ENCODE data around the gene TMEM243.
A peak's percentile ranks its signal among the peaks of the same experiment; 100 is the strongest.

TMEM243 gene

DNA sequence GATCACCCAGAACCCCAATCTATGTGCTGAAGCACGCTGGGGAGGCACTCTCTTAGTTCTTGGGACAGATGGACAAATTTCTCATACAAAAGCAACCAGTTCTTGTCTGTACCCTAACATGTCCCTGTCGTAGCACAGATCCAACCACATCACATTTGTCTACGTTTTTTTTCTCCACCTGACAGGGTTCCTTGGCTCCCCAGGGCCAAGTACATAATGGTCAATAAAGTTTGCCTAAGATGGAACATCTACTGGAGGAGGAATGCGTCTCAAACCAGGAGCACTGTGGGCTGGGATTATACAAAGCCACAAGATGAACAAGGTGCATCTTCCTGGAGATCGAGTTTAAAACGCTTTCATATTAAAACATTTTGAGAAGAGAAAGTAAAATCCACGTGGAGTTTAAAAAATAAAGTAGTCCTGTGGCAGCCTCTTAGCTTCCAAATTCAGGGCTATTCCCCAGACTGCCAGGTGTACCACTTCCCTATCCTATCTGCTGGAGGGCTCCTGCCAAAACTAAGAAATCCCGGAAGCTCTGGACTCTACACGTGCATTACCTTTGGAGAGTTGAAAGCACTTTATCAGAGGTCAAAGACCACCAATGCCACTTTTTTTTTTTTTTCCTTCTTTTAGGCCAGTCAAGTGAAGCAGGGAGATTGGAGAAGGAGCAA lies 1.4 kb downstream of the TMEM243 start:
- Histone ChIP-seq H3K27me3 (ENCODE audit: control insufficient read depth, insufficient read depth, low read length) (no peaks in the 10 kb centered on the region), H3K4me1 (peaks cover 4% of the 10 kb centered on the region), H3K27ac (peak overlapping the region; percentile 87)

DNA sequence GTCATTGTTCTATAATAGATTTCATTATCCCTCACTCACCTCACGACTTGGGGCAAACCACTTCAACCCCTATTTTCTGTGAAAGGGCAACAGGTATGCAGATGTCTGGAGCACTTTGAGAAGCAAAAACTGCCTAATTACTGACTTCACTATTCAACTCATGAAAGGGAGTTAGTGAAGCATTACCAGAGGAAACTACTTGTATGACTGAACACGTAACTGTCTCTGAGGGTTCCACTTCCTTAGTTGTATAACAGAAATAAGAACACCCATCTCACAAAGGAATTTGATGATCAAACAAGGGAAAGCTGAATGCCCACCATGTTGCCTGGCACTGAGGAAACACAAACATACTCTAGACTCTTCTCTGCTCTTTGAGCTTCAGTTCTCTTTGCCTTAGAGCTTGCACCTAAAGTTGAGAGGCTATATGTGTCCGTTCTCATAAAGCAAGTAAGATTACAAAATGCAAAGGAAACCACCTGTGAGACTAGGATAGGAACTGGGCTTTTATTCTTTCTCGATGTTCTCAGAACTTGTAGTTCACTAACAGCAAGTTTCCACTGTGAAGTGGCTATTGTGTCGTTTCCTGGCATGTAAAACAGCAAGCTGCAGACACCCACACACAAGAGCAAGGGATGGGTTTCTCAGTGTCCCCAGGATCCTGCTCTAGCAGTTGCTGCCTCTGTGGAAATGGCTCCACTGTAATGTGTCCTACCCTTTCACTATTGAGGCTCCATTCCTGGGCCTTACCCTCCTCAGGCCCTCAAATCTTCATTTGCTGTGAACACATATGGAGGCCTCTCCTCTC lies 2.6 kb downstream of the TMEM243 start:
- H3K4me2 ChIP-seq (ENCODE audit: low read length) = peak overlapping the region; percentile 6
- H3K27me3 ChIP-seq (ENCODE audit: control insufficient read depth, insufficient read depth, low read length) = no peaks in the 10 kb centered on the region
- H3K27ac ChIP-seq = peak overlapping the region; percentile 8
- no peak overlapping the region for H2AFZ ChIP-seq
- H3K4me3 ChIP-seq (ENCODE audit: low read depth, low read length) = no peak overlapping the region
- no peaks in the 10 kb centered on the region for H3K36me3 ChIP-seq (ENCODE audit: control insufficient read depth, insufficient read depth, low read length)
- H3K9me3 ChIP-seq (ENCODE audit: control insufficient read depth, low read length) = no peaks in the 10 kb centered on the region
- TF ChIP-seq, protein P1, sequence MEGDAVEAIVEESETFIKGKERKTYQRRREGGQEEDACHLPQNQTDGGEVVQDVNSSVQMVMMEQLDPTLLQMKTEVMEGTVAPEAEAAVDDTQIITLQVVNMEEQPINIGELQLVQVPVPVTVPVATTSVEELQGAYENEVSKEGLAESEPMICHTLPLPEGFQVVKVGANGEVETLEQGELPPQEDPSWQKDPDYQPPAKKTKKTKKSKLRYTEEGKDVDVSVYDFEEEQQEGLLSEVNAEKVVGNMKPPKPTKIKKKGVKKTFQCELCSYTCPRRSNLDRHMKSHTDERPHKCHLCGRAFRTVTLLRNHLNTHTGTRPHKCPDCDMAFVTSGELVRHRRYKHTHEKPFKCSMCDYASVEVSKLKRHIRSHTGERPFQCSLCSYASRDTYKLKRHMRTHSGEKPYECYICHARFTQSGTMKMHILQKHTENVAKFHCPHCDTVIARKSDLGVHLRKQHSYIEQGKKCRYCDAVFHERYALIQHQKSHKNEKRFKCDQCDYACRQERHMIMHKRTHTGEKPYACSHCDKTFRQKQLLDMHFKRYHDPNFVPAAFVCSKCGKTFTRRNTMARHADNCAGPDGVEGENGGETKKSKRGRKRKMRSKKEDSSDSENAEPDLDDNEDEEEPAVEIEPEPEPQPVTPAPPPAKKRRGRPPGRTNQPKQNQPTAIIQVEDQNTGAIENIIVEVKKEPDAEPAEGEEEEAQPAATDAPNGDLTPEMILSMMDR (IDR thresholded peaks at IDR 0.05) = no peak
- H3K9ac ChIP-seq = no peak overlapping the region
- peaks cover 22% of the 10 kb centered on the region for H3K79me2 ChIP-seq
- H3K4me1 ChIP-seq = peaks cover 4% of the 10 kb centered on the region

More for the DNA sequence above, 1.4 kb downstream of the TMEM243 start:
- H2AFZ ChIP-seq = peak overlapping the region; percentile 99
- H3K36me3 ChIP-seq (ENCODE audit: control insufficient read depth, insufficient read depth, low read length) = no peaks in the 10 kb centered on the region
- no peaks in the 10 kb centered on the region for H3K9me3 ChIP-seq (ENCODE audit: control insufficient read depth, low read length)
- H3K79me2 ChIP-seq = peaks cover 16% of the 10 kb centered on the region
- TF ChIP-seq, protein P1 (IDR thresholded peaks at IDR 0.05) = no peak
- H3K9ac ChIP-seq = no peak overlapping the region
- H3K4me2 ChIP-seq (ENCODE audit: low read length) = peak overlapping the region; percentile 88
- peak overlapping the region; percentile 84 for H3K4me3 ChIP-seq (ENCODE audit: low read depth, low read length)

DNA sequence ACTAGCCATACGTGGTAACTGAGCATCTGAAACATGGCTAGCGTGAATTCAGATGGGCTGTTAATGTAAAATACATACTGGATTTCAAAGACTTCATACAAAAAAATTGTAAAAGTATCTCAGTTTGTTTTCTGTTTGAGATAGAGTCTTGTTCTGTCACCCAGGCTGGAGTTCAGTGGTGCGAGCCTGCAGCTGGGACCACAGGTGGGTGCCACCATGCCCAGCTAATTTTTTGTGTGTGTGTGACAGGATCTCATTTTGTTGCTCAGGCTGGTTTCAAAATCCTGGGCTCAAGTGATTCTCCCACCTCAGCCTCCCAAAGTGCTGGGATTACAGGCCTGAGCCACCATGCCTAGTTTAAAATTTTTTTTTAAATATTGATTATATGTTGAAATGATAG lies 4.5 kb downstream of the TMEM243 start:
- peaks cover 29% of the 10 kb centered on the region for H3K79me2 ChIP-seq
- H3K9ac ChIP-seq = no peak overlapping the region
- no peaks in the 10 kb centered on the region for H3K9me3 ChIP-seq (ENCODE audit: control insufficient read depth, low read length)
- H3K36me3 ChIP-seq (ENCODE audit: control insufficient read depth, insufficient read depth, low read length) = no peaks in the 10 kb centered on the region
- TF ChIP-seq, protein P1 (IDR thresholded peaks at IDR 0.05) = no peak
- no peak overlapping the region for H3K4me2 ChIP-seq (ENCODE audit: low read length)
- no peak overlapping the region for H3K4me3 ChIP-seq (ENCODE audit: low read depth, low read length)
- H3K27ac ChIP-seq = no peak overlapping the region
- H2AFZ ChIP-seq = no peak overlapping the region
- H3K4me1 ChIP-seq = peaks cover 4% of the 10 kb centered on the region
- no peaks in the 10 kb centered on the region for H3K27me3 ChIP-seq (ENCODE audit: control insufficient read depth, insufficient read depth, low read length)

DNA sequence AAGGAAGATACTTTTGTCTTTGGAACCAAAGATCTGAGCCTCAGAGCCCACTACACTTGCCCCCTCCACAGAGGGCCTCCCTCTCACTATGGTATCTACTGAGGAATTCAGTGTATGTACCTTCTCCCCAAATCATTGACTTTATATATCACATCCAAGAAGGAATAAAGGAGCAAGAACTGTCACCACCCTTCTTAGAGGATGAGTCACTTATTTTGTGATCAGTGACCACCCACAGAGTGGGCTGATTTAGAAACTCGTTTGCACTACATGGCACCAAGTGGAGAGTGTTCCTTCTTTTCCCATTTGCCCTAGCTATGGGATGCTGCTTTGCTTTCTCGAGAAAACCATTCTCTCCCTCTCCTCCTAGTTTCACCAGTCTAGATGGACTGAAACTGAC lies 5.7 kb downstream of the TMEM243 start:
- H3K9ac ChIP-seq = no peak overlapping the region
- peaks cover 4% of the 10 kb centered on the region for H3K4me1 ChIP-seq
- no peak overlapping the region for H2AFZ ChIP-seq
- no peaks in the 10 kb centered on the region for H3K36me3 ChIP-seq (ENCODE audit: control insufficient read depth, insufficient read depth, low read length)
- H3K4me3 ChIP-seq (ENCODE audit: low read depth, low read length) = no peak overlapping the region
- H3K4me2 ChIP-seq (ENCODE audit: low read length) = no peak overlapping the region
- TF ChIP-seq, protein P1 (IDR thresholded peaks at IDR 0.05) = no peak
- no peaks in the 10 kb centered on the region for H3K9me3 ChIP-seq (ENCODE audit: control insufficient read depth, low read length)
- no peaks in the 10 kb centered on the region for H3K27me3 ChIP-seq (ENCODE audit: control insufficient read depth, insufficient read depth, low read length)
- H3K27ac ChIP-seq = no peak overlapping the region
- H3K79me2 ChIP-seq = peaks cover 38% of the 10 kb centered on the region

Data from parathyroid adenoma (tissue), 2 donors.